ENCODE data around the gene PER2. TPM values are rescaled to one million over a fixed set of nuclear protein-coding genes. Genes with fewer than 3 reads are reported as not detected.
A peak's percentile ranks its signal among the peaks of the same experiment; 100 is the strongest.

PER2 gene
- total RNA-seq, 2 donors from 2014 or later = 6.4 to 8.1 TPM

DNA sequence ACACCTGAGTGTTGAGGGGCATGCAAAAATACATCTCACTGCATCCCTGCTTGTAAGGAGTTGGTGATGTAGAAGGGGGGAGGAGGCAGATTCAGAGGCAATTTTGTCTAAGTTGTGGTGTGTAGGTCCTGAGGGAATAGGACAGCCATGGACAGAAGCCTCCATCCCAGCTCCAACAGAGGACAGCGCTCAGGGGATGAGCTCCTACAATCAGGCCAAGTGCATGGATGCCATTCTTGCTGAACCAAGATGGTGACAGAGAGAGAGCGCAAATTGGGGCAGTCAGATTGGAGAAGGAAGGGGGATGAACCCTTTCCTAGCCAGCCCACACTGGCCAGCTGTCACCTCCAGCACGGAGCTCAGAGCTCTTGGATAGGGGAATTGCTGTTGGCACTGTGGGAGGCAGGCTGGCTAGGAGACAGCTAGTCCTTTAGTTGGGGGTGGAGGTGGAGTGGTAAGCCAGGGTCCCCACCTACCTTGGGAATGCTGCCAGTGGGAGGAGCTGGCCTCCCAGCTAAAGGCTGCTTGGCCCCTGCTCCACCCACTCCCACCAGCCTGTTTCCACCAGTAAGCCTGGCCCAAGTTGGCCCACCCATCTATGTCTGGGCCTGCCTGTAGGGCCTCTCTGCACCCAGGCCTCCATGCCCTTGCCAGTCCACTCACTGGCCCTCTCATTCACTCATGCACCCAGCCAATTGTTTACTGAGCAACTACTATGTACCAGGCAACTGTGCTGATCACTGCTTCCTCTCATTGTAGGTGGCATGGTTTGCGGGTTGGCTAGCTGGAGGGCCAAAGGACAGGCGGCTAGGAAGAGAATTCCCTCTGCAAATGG, 2.5 kb upstream of the PER2 start:
- intact Hi-C loops (cut with DNase I) = no loop called here
- ATAC-seq (no peak), DNase-seq (no peak)

- no peak for ATAC-seq
- peak; percentile 68 for DNase-seq
- intact Hi-C loops (cut with DNase I) = no loop called here
Measured at GRCh38 chr2:238290091-238290509, 1.7 kb upstream of the PER2 start.

GRCh38 chr2:238289574-238289973, 1.2 kb upstream of the PER2 start:
- ATAC-seq (no peak), DNase-seq (no peak)
- intact Hi-C loops (cut with DNase I) = no loop called here

GRCh38 chr2:238288650-238289573, 502 bp upstream of the PER2 start:
- peak; percentile 91 for ATAC-seq
- intact Hi-C loops (cut with DNase I) = no loop called here
- DNase-seq = peak; percentile 98

GRCh38 chr2:238286987-238287736, 1.2 kb downstream of the PER2 start:
- peak; percentile 46 for DNase-seq
- intact Hi-C loops (cut with DNase I) = no loop called here
- peak in 1 of 2 donors; percentile 26 for ATAC-seq

GRCh38 chr2:238286551-238286950, 1.9 kb downstream of the PER2 start:
- DNase-seq (peak; percentile 58), ATAC-seq (peak; percentile 3 to 9)
- intact Hi-C loops (cut with DNase I) = no loop called here

GRCh38 chr2:238286095-238286494, 2.3 kb downstream of the PER2 start:
- DNase-seq = no peak
- ATAC-seq = no peak
- intact Hi-C loops (cut with DNase I) = no loop called here

- DNase-seq (peak; percentile 86), ATAC-seq (peak; percentile 6 to 28)
- intact Hi-C loops (cut with DNase I) = no loop called here
Measured at GRCh38 chr2:238285653-238286082, 2.7 kb downstream of the PER2 start.

GRCh38 chr2:238284802-238285515, 3.5 kb downstream of the PER2 start:
- no peak for ATAC-seq
- DNase-seq = no peak
- intact Hi-C loops (cut with DNase I) = no loop called here

- ATAC-seq = no peak
- intact Hi-C loops (cut with DNase I) = no loop called here
- DNase-seq = peak; percentile 14
Measured at GRCh38 chr2:238282861-238283738, 5.3 kb downstream of the PER2 start.

DNA sequence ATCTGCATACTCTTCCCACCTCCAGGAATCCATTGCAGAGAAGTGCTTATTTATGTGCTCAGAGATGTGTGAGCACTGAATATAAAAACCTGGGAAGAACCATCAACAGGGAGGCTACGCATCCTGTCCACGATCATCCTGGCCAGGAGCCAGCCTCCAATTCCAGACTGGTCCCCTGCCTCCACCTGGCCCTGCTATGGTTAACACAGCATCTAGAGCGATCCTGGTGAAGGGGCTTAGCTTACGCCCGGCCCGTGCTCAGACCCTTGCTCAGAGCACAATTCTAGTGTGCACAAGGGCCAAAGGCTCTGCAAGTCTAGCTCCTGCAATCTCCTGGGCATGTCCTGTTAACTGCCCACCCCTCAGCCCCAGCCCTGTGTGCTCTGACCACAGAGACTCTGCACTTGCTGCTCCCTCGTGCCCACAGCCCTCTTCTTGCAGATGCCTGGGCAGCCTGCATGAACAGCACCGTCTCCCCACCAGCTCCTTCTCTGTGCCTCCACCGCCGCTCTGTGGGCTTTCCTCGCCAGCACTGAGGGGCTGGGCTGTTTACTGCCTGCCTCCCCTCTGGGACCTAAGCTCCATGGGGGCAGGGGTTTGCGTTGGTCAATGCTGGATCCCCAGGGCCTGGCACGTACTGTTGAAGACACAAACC, 6.5 kb downstream of the PER2 start:
- DNase-seq (peak; percentile 18), ATAC-seq (no peak)
- intact Hi-C loops (cut with DNase I) = no loop called here

- no peak for ATAC-seq
- intact Hi-C loops (cut with DNase I) = no loop called here
- DNase-seq = peak; percentile 16
Measured at GRCh38 chr2:238280083-238280825, 8.2 kb downstream of the PER2 start.

DNA sequence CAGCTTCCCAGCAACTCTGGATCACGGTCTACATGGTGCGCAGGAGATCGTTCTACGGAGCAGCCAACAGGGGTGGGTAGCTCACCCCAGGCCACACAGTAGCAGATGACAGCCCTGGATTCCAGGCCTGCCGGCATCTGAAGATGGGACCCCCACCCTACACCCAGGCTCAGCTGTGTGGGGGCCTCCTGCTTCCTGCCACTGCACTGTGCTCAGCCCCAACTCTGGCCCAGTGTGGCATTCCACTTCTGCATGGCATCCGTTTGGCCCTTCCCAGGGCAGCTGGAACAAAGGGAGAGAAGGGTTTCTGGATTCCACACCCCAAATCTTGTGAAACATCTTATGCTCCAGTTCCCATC, 9.1 kb downstream of the PER2 start:
- peak; percentile 13 for DNase-seq
- intact Hi-C loops (cut with DNase I) = no loop called here
- ATAC-seq = peak in 1 of 2 donors; percentile 27

- intact Hi-C loops (cut with DNase I) = no loop called here
- DNase-seq = peak; percentile 14
- ATAC-seq = peak in 1 of 2 donors; percentile 38
Measured at GRCh38 chr2:238278626-238279323, 9.6 kb downstream of the PER2 start.

DNA sequence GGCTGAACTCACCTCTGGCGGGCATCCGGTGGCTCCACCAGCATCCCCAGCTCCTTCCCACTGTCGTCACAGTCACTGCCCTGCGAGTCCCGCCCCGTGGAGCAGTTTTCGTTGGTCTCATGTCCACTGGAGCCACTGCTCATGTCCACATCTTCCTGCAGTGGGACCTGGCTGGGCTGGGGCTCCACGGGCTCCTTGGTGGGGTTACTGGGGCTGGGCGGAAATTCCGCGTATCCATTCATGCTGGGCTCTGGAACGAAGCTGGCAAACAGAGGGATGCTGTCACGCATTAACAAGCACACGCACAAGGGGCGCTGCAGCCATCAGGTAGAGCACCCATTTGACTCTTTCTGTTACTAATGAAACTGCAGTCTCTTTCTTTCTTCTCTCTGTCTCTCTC, 10.7 kb downstream of the PER2 start:
- intact Hi-C loops (cut with DNase I) = no loop called here
- ATAC-seq = no peak
- DNase-seq = no peak

Measured in left cardiac atrium (tissue), 4 donors.